ENCODE measurements around the gene AR.

GRCh38 chrX:67582436-67582835 is 38.6 kb downstream of the AR start:
- TF ChIP-seq ZNF280D (CRISPR knock-in tag; IDR thresholded peaks at IDR 0.05) (no peak), SMAD3 (CRISPR knock-in tag; IDR thresholded peaks at IDR 0.05) (no peak), SRF (IDR thresholded peaks at IDR 0.05; ENCODE audit: low read depth, low read length) (no peak), RXRA (CRISPR knock-in tag; IDR thresholded peaks at IDR 0.05) (no peak)
